Loucy (cell line): ENCODE data around the gene ZFHX3.

ENCODE experiments used
- EZH2phosphoT487 ChIP-seq: fragments of 200-600 bp; IDR thresholded peaks from 2 replicates; pipeline ENCODE4 v1.6.1; 2018; ENCODE audit warnings: antibody characterized with exemption, mild to moderate bottlenecking, moderate library complexity, borderline replicate concordance
- TF ChIP-seq, protein P1 (sequence below): fragments of 200-600 bp; sonication (generic); conservative IDR thresholded peaks from 2 replicates; pipeline ENCODE4 v1.5.1; 2014; ENCODE audit warnings: mild to moderate bottlenecking, antibody characterized with exemption, low read length

DNA sequence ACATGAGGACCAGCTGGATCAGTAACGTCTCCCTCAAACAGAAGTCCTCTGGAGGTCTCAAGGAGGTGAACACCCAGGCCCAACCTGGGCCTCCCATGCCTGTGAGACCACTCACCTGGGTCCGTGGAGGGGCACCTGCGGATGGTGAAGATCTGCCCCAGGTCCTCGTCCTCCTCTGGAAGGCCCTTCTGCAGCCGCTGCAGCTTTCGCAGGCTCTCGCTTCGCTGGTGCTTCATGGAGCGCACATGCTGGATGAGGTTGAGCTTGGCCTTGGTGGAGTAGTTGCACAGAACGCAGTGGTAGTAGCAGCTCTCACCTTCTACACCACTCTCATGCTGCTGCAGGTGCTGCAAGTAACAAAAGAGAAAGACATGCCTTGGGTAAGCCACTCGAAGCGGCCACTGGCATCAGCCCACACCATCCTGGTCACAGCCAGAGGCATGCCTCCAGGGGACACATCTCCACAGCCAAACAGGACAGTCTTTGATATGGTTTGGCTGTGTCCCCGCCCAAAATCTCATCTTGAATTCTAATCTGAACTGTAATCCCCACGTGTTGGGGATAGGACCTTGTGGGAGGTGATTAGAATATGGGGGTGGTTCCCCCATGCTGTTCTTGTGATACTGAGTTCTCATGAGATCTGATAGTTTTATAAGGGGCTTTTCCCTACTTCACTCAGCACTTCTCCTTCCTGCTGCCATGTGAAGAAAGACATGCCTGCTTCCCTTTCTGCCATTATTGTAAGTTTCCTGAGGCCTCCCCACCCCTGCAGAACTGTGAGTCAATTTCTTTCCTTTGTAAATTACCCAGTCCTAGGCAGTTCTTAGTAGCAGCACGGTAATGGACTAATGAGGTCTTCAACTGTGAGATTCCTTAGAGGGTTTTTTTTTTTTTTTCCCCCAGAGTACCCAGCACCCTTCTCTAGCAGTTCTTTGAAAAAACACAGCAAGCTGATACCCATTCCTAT, 158.0 kb downstream of the ZFHX3 start:
- TF ChIP-seq, protein P1, sequence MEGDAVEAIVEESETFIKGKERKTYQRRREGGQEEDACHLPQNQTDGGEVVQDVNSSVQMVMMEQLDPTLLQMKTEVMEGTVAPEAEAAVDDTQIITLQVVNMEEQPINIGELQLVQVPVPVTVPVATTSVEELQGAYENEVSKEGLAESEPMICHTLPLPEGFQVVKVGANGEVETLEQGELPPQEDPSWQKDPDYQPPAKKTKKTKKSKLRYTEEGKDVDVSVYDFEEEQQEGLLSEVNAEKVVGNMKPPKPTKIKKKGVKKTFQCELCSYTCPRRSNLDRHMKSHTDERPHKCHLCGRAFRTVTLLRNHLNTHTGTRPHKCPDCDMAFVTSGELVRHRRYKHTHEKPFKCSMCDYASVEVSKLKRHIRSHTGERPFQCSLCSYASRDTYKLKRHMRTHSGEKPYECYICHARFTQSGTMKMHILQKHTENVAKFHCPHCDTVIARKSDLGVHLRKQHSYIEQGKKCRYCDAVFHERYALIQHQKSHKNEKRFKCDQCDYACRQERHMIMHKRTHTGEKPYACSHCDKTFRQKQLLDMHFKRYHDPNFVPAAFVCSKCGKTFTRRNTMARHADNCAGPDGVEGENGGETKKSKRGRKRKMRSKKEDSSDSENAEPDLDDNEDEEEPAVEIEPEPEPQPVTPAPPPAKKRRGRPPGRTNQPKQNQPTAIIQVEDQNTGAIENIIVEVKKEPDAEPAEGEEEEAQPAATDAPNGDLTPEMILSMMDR: no peak
- no peak for TF ChIP-seq EZH2phosphoT487
